HG03520 (cell line): ENCODE measurements around the gene C2orf76.
"Not testable (repeated sequence)": the region's sequence is repeated elsewhere in the genome, so short reads cannot be mapped to it uniquely, and the experiment has no call there.

Experiments used
- ATAC-seq: cut with Tn5 transposase; IDR thresholded peaks from one replicate; pipeline ENCODE4 v1.9.1; 2021; ENCODE audit warnings: mild to moderate bottlenecking, moderate library complexity; ENCODE audit not compliant: unreplicated experiment

C2orf76 gene

DNA sequence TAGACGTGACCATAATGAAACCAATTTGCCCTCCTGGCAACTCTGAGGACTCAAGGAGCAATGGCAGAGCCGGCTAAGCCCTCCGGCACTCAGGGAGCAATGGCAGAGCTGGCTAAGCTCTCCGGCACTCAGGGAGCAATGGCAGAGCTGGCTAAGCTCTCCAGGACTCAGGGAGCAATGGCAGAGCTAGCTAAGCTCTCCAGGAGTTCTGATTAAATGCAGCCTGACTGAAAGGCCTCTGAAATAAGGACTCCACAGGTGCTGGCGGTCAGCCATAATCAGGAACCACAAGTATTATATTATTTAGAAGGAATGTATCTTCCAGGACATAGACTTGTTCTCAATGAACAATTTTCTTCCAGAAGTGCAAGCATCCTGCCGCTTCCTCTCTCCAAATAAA lies 65.2 kb downstream of the C2orf76 start:
- no peak for ATAC-seq

DNA sequence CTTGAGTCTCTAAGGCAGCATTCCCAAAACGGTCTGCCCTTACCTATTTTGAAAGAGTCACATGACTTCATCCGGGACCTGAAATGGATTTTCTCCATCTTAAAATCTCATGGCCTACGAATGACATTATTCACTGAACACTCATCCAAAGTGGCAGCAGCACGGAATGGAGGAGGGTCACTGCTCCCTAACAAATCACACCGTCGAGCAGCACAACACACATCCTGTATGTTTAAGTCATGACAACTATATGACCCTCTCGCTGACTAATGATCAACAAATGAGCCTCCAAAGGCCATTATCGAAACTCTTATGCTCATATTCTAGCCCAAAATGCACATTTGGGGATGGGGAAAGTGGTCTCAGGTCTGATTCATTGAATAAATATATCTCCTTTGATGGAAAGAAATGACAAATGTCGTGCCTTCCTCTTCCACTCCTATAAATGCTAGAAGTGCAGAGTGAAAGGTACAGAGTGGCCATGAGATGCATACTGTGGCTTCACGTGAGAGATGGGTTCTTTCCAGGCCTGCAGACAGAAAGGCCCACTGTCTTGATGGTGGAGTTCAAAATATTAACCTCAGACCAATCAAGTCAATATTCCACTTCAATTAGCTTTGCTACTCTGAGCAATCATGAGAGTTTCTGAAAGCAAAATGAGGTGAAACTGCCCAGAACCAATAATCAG lies 70.8 kb downstream of the C2orf76 start:
- no peak for ATAC-seq

DNA sequence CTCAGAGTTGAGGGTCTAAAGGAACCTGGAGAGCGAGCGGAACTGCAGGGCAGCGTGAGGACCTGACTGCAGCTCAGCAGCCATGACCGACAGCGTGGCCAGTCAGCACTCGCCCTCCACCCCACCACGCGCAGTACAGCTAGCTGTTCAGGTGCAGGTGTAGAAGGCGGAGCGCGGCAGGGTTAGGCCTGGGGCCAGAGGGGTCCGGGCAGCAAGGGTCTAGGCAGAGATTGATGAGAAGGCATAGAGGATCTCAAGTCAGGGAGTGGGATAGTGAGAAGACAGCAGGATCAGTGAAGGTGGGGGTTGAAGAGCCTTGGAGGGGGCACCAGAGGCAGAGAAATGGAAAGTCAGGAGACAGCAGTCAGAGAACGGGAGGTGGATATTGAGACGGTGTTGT lies 72.0 kb downstream of the C2orf76 start:
- no peak for ATAC-seq

DNA sequence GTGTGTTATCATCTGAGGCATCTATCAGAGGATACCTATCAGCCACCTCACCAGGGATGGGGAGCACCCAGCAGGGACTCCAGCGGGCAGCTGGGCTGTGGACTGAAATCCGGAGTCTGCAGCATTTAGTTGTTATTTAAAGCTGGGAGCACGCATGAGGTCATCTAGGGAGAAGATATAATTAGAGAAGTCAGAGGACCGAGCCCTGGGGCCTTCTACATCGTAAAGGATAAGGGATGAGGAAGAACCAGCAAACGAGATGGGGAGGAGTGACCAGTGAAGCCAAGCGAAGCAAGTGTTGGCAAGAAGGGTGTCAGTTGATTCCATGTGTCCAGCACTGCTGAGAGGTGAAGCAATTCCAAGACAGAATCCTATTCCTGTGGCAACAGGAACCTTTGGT lies 72.7 kb downstream of the C2orf76 start:
- ATAC-seq: no peak

DNA sequence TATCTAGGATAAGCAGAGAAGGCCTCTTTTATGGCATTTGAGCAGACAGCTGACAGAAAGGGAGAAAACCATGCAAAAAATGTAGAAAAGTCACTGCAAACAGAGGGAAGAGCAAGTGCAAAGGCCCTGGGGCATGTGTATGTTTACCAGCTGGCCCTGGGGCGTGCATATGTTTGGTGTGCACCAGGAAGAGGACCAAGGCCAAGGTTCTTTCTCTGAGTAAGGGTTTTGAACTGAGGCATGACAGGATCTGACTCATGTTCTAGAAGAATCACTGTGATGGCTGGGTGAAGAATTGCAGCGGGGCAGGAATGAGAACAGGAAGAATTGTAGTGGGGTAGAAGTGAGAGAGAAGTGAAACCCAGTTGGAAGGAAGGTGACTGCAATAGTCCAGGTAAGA lies 73.4 kb downstream of the C2orf76 start:
- ATAC-seq: no peak

DNA sequence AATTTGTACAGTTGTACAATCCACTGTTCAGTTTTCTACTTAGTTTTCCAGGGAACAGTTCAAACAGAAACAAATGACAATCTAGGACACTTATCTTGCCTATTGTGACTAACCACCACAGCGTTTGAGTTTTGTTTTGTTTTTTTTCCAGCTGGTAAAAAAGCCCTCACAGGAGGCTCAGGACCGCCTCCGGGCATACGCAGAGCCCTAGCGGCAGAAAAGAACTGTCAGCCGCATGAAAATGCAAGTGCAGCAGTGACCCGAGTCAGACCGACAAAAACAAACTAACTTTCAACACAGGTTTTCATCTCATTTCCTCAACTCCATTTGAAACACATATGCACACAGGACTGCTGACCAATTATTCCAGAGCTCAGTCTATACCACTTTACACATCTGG lies 74.4 kb downstream of the C2orf76 start:
- no peak for ATAC-seq

DNA sequence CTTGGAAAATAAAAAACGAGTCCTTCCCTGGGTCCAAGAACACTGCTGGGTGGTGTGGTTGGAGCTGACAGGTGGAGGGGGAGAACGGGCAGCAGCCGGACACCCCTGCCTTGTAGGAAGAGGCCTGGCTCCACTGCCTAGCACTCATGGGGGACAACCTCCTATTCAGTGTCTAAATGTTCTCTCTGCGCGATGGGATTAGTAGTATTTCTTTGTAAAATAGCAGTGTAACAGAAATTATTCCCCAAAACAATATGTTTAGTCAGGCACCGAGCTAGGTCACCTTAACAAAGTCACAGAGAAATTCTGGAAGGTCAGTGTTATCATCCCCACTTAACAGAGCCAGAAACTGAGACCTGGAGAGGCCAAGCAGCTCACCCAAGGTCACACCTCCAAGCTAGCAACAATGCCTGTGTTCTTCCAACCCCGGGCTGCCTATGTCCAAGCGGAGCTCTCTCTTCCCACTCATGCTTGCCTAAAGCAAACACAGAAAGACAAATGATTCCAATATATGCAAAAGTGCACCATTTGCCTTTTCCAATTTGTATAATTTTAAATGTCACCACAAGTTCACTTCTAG lies 75.0 kb downstream of the C2orf76 start:
- ATAC-seq: no peak

DNA sequence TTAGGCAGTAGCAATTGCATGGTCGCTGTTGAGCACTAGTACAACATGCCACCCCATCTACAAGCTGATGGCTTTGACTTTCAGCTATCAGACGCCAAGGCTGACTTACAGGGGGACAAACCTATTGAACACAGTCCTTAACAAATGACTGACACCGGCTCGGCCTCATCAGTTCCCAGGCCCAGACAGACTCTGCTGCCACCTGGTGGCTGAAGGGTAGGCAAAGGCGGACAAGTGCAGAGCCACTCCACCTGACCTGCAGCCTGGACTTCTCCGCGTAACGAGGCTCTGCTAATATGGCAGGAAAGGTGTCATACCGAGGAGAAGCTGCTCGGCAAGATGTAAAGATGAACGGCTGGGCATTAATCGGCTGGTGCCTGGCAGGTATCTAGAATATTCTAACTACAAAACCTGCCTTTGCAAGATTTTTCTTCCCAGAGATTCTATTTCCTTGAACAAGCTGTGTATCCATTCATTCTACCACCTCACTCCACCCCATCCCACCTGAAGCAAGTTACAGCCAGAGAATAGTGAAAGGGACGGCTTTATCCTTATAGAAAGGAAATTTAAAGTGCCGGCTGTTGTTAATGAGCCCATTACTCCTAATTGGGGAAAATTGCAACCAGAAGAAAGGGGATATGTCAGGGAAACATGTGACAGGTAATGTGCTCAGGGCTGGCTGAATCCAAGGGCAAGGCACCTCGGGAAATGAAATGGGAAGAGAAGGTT lies 75.6 kb downstream of the C2orf76 start:
- ATAC-seq: peak; percentile 81

DNA sequence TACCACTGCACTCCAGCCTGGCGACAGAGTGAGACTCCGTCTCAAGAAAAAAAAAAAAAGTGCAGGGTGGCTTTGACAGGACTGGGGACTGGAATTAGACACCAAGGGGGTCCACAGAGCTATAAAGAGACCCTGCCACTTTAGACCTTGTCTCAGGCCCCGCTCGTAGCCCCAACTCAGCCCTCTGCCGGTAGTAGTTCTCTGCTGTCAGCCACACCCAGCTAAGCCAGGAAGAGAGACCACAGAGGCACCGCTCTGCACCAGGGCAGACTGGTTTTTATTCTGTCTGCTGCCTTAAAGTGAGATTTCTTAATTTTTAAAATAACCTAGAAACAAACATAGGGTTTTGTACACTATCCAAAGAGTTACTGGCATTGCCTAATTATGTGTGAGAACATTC lies 77.0 kb downstream of the C2orf76 start:
- no peak for ATAC-seq

DNA sequence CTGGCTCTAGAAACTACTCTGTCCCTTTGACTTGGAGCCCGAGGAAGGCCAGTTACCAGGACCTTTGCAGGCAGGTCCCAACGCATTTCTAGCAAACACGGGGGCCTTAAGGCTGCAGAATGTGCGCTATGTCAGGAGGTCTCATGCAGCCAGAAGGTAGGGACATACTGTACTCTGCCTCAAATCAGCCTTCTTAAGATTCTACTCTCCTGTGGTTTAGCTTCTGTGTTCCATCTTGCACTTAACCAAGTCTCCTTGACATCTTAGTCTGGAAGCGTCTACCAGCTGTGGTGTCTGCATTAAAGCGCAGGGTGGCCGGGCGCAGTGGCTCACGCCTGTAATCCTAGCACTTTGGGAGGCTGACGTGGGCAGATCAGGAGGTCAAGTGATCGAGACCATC lies 77.5 kb downstream of the C2orf76 start:
- ATAC-seq: no peak

DNA sequence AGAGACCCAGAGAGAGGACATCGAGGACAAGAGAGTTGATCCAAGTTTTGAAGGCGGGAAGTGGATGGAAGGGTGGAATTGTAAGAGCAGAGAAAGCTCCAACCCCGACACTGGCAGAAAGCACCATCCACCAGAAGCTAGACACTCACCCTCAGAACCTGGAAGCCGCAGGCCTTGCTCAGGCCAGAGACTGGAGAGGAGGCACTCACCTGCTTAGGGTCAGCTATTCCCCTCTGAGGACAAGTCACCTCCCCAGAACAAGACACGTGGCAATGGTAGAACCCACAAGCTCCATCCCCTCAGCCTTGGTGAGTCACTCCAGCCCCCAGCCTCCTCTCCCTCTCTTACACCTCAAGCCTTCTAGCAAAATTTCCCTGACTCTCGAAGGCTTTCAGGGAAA lies 78.1 kb downstream of the C2orf76 start:
- ATAC-seq: no peak

DNA sequence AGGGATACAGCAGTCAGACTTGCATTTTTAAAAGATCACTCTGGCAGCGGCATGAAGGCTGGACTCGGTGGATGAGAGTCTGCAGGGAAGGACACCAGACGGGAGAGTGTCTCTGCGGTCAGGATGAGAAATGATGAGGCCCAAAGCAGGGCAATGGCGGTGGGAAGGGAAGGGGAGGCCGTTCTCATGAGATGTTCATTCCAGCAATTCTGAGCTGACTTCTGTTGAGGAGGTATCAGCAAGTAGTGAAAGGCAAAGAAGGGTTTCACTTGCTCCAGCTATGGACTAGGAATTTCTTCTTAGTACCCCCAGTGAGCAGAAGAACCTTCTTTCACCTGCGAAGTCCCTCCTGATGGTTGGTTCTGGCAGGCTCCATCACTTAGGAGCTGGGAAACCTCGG lies 80.0 kb downstream of the C2orf76 start:
- ATAC-seq: no peak

DNA sequence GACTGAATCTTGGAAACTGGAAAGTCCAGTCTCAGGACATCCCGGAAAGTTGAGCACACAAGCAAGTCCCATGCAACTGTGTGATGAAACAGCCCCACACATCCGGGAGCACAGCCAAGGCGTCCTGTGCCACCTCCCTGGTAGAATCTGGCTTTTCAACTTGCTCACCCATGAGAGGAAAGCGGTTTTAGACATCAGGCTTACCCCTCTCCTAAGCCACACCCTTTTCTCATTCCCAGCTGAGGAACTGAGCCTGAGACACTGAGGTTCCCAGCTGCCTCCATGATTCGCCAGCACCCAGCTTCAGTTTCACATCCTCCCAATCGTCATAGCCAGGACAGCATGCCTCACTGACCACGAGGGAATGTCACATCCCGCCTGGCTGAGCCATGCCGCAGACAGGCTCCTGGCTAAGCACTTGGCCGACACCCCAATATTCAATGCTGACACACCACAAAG lies 82.7 kb downstream of the C2orf76 start:
- no peak for ATAC-seq

DNA sequence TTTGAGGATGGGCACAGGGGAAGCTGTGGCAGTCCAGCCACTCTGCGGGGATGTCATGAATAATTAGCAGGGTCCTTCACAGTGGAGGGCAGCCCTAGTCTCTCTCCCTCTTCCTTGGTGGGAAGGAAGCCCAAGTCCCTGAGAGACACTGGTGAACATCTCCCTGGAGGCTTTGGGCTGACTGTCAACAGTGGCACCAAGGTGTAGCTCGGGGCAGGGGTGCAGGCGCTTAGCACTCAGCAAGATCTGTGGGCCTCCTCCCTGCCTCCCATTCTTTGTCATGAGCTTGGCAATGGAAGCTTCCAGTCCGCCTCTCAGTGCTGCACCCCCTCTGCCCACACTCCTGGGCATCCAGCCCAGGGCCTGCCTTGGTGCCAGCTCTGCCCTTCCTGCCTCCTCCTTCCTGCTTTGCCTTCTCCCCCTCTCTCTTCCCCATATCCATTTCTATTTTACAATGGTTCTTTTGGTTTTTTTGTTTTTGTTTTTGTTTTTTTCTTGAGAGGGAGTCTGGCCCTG lies 83.6 kb downstream of the C2orf76 start:
- ATAC-seq: no peak

DNA sequence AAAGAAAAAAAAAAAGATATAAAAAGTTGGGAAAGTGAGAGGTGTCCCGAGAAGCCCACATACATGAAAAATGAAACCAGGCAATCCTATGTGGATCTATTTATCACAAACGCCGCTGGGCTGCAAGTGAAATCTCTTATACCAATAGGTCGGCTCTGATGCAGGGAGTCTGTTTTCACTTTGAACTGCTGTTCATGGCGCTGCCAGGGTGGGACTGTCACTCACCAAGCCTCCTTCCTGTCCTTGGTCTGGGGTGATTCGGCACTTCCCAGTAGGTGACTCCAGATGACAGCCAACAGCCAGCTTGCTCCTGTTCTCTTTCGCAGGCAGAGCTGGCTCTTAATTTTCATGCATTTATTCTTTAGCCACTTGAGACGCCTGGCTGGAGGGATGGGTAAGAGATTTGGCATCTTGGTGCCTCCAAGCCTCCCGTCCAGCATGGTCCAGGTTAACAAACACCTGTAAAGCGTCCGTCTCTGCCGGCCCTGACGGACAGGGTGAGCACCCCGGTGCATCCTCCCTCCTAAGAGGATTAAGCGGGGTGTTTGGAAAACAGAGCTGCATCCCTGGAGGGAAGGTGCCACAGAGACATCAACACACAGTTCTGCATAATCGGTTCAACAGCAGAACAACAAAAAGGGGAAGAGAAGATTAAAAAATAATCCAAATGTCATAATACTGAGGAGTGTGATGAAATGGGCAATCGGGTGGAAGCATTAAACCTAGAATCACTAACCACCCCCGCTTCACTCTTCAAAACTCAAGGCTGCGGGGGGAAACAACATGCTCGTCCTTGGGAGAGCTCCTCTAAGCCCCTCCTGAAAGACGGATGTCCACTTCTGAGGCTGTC lies 84.3 kb downstream of the C2orf76 start:
- ATAC-seq: no peak

DNA sequence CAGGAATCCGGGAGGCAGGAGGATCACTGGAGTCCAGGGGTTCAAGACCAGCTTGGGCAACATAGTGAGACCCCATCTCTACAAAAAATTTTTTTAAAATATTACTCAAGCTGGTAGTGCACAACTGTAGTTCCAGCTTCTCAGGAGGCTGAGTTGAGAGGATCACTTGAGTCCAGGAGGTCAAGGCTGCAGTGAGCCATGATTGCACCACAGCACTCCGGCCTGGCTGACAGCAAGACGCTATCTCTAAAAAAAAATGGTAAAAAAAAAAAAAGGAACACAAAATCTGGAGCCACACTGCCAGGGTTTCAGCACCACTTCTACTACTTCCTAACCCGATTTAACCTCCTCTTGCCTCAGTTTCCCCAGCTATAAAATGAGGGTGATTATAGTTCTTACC lies 86.0 kb downstream of the C2orf76 start:
- no peak for ATAC-seq

DNA sequence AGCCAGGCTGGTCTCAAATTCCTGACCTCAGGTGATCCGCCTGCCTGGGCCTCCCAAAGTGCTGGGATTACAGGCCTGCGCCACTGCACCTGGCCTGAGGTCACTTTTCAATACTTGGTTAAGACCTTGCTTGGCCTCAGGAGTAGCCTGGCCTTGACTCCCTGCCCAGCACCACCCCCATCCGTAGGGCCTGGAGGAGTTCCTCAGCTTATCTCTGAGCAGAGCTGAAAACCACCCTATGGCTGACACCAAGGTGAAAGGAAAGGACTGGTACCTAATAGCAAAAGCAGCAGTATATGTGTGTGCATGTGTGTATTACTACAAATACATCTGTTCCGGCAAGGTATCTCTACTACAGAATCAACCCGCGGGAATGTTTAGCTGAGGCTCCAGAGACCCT lies 87.0 kb downstream of the C2orf76 start:
- ATAC-seq: no peak

DNA sequence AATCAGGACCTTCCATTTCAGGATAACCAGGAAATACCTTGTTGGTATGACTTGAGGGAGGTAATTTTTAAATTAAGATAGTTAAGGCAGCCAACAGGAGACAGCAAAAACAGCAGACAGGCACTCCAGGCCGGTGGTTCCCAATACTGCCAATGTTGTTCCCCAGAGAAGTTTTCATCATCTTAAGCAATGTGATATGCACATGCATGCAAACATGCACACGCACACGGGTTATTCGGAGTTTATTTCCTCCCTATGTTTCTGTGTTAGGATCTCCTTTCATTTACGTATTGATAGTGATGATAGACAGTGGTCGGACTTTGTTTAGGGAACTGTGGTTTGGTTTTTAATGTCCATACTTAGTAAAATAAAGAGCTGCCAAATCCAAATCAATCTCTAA lies 87.7 kb downstream of the C2orf76 start:
- ATAC-seq: no peak

DNA sequence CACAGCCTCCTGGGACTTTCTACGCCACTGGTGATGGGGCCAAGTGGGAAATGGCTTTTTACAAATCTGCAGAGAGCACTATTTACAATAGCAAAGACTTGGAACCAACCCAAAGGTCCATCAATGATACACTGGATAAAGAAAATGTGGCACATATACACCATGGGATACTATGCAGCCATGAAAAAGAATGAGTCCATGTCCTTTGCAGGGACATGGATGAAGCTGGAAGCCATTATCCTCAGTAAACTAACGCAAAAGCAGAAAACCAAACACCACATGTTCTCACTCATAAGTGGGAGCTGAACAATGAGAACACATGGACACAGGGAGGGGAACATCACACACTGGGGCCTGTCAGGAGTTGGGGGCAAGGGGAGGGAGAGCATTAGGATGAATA lies 88.2 kb downstream of the C2orf76 start:
- ATAC-seq: not testable (repeated sequence)

DNA sequence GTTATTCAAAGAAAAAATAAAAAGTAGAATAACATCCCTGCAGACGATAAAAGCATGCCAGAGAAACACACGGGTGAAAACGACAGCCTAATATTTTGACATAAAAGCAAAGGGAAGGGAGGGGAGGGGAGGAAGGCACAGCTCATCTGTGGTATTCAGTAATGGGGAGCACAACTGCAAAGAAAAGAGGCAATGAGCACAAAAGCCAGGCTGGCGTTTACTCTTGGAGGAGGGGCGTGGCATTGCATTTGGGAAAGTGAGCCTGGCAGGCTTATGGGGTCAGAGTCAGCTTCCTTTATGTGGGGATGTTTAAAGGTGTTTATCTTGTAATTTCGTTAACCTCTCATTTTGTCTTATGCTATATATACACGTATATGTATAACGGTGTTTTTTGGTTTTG lies 89.8 kb downstream of the C2orf76 start:
- no peak for ATAC-seq

DNA sequence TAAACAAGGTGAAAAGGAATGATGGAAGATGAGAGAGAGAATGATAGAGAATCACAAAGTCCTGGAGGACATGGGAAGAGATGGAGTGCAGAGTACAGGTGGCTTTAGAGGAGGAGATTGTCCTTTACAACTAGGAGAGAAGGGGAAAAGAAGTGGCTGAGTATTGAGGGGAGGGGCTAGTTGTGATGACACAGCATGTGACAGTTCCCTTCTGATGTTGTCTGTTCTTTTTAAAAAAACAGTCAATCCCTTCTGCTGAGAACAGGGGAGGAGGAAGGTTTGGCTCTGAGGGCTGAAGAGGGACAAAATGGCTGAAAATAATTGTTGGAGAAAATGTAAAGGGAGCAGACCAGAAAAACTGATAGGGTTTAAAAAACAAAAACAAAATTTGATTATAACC lies 99.0 kb downstream of the C2orf76 start:
- no peak for ATAC-seq
